ENCODE measurements around the gene CDK4.
A peak's percentile ranks its signal among the peaks of the same experiment; 100 is the strongest.

- TF ChIP-seq TAF15 (IDR thresholded peaks at IDR 0.05; ENCODE audit: low read depth, low read length, poor library complexity, severe bottlenecking) (peak; percentile 38), CTCF (CRISPR knock-in tag; IDR thresholded peaks at IDR 0.05) (peak; percentile 94), BCL3 (CRISPR knock-in tag; IDR thresholded peaks at IDR 0.05) (peak; percentile 55; the same call in 1 of the 2 replicates), SP4 (CRISPR knock-in tag; IDR thresholded peaks at IDR 0.05) (no peak), ZBTB40 (IDR thresholded peaks at IDR 0.05) (no peak), ZBTB40 (CRISPR knock-in tag; IDR thresholded peaks at IDR 0.05) (peak; percentile 79), GABPA (IDR thresholded peaks at IDR 0.05; ENCODE audit: low read depth, low read length) (peak; percentile 41; the same call in 1 of the 2 replicates), GABPA (CRISPR knock-in tag; IDR thresholded peaks at IDR 0.05; ENCODE audit: low read depth) (peak; percentile 82), MAF1 (CRISPR knock-in tag; IDR thresholded peaks at IDR 0.05; ENCODE audit: borderline replicate concordance) (peak; percentile 87; the same call in 1 of the 2 replicates), HES4 (CRISPR knock-in tag; IDR thresholded peaks at IDR 0.05; ENCODE audit: borderline replicate concordance) (no peak; the same call in 1 of the 2 replicates), PRDM4 (CRISPR knock-in tag; IDR thresholded peaks at IDR 0.05; ENCODE audit: borderline replicate concordance) (no peak), TGIF2 (CRISPR knock-in tag; IDR thresholded peaks at IDR 0.05) (peak; percentile 80), ATF5 (CRISPR knock-in tag; IDR thresholded peaks at IDR 0.05; ENCODE audit: low read depth) (no peak), JUND (CRISPR knock-in tag; IDR thresholded peaks at IDR 0.05) (no peak), POLR2A (IDR thresholded peaks at IDR 0.05; ENCODE audit: insufficient read depth in 1 of 2, low read depth in 2 of 2, low read length in 2 of 2) (peak; percentile 89 to 94)
Observed at GRCh38 chr12:57782608-57783465, 30.7 kb upstream of the CDK4 start, which contains the start of gene TSFM.
